ENCODE data around the gene CR1. TPM values are rescaled to one million over a fixed set of nuclear protein-coding genes. Genes with fewer than 3 reads are reported as not detected.

Gene CR1
- polyA plus RNA-seq, 1 donor (not counting 4 experiments of a cell fraction or from before 2014, with no cell fraction given): 0.09 TPM

DNA sequence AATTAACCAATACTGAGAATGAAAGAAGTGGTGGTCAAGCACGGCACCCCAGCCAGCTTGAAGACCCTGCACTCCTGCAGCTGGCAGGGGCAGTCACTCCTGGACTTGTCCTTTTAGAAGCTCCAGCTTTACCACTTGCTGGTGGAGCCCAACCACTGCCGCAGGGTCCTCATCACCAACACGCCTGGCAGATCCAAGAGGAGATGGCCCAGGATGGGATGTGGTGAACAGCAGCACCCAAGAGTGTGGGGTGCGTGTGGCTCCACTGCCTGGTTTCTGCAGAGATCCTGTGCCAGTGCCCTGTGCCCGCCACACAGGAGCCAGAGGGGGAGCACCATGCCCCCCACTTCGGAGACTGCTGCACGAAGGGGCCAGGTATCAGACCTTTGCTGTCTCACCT lies 162.5 kb downstream of the CR1 start:
- H3K4me3 ChIP-seq (ENCODE audit: control insufficient read depth in 2 of 3, extremely low read depth in 1 of 3, insufficient read depth in 2 of 3, low read depth in 1 of 3, low read length in 3 of 3): no peak overlapping the region
- TF ChIP-seq EZH2 (IDR thresholded peaks at IDR 0.05; ENCODE audit: low read length): no peak
- TF ChIP-seq, protein P1, sequence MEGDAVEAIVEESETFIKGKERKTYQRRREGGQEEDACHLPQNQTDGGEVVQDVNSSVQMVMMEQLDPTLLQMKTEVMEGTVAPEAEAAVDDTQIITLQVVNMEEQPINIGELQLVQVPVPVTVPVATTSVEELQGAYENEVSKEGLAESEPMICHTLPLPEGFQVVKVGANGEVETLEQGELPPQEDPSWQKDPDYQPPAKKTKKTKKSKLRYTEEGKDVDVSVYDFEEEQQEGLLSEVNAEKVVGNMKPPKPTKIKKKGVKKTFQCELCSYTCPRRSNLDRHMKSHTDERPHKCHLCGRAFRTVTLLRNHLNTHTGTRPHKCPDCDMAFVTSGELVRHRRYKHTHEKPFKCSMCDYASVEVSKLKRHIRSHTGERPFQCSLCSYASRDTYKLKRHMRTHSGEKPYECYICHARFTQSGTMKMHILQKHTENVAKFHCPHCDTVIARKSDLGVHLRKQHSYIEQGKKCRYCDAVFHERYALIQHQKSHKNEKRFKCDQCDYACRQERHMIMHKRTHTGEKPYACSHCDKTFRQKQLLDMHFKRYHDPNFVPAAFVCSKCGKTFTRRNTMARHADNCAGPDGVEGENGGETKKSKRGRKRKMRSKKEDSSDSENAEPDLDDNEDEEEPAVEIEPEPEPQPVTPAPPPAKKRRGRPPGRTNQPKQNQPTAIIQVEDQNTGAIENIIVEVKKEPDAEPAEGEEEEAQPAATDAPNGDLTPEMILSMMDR (optimal IDR thresholded peaks at IDR 0.05 in 1 of 3, IDR thresholded peaks at IDR 0.05 in 1 of 3, conservative IDR thresholded peaks at IDR 0.05 in 1 of 3; ENCODE audit: extremely low read depth in 1 of 3, insufficient read depth in 2 of 3, low read length in 3 of 3): no peak
- H3K27ac ChIP-seq (ENCODE audit: control insufficient read depth, insufficient read depth, low read length): no peak overlapping the region
- H3K4me1 ChIP-seq (ENCODE audit: control insufficient read depth, extremely low read depth, insufficient read depth, low read length): no peaks in the 10 kb centered on the region
- no peak overlapping the region for H3K4me2 ChIP-seq (ENCODE audit: control insufficient read depth, extremely low read depth, insufficient read depth, low read depth, low read length)
- no peaks in the 10 kb centered on the region for H3K79me2 ChIP-seq (ENCODE audit: control insufficient read depth, insufficient read depth, low read length)
- H3K9me1 ChIP-seq (ENCODE audit: control insufficient read depth, extremely low read depth, insufficient read depth, low read length): no peaks in the 10 kb centered on the region
- peaks cover 8% of the 10 kb centered on the region for H3K27me3 ChIP-seq (ENCODE audit: control insufficient read depth, extremely low read depth, insufficient read depth, low read length)
- FAIRE-seq: no peak
- no peak for DNase-seq (ENCODE audit: low read depth, low spot score)
- no peaks in the 10 kb centered on the region for H3K36me3 ChIP-seq (ENCODE audit: control insufficient read depth in 2 of 2, extremely low read depth in 1 of 2, insufficient read depth in 2 of 2, low read length in 2 of 2)
- no peaks in the 10 kb centered on the region for H3K9me3 ChIP-seq (ENCODE audit: control insufficient read depth, low read depth, low read length)
- dilution Hi-C loops (cut with MboI; ENCODE audit: extremely low pct_ligation_motif_present, low sequenced_read_pairs): no loop called here
- no peak overlapping the region for H3K9ac ChIP-seq (ENCODE audit: control insufficient read depth, extremely low read depth, insufficient read depth, low read length)
- no peaks in the 10 kb centered on the region for H4K20me1 ChIP-seq (ENCODE audit: control insufficient read depth, extremely low read depth, insufficient read depth, low read length)
- no peak overlapping the region for H2AFZ ChIP-seq (ENCODE audit: control insufficient read depth, low read length)

DNA sequence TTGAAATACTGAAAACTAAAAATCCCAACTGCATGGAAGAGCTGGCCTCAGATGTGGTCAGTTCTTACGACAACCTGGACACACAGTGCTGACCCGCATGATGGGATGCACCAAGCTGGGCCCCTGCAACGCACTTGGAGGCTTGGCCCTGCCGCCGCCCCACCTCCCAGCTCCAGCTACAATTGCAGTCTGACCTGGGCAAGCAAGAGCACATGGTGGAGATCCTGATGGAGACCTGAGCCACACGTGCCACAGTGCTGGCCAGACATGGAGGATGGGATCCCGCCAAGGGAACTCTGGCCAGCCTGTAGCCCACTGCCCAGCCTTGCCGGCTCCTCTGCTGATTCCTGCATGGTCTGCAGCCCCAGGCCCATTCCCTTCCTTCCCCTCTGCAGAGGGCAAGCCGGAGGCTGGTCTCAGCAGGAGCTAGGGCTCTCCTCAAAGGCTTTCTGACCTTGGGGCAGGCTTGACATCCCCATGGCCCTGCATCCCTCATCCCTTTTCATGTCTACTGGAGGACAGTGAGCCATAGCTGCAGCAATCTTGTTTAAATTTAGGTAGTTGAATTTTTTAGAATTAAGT lies 163.0 kb downstream of the CR1 start:
- Histone ChIP-seq H4K20me1 (ENCODE audit: control insufficient read depth, extremely low read depth, insufficient read depth, low read length) (no peaks in the 10 kb centered on the region), H3K27me3 (ENCODE audit: control insufficient read depth, extremely low read depth, insufficient read depth, low read length) (peaks cover 8% of the 10 kb centered on the region), H3K4me3 (ENCODE audit: control insufficient read depth in 2 of 3, extremely low read depth in 1 of 3, insufficient read depth in 2 of 3, low read depth in 1 of 3, low read length in 3 of 3) (no peak overlapping the region), H3K4me1 (ENCODE audit: control insufficient read depth, extremely low read depth, insufficient read depth, low read length) (no peaks in the 10 kb centered on the region), H3K9ac (ENCODE audit: control insufficient read depth, extremely low read depth, insufficient read depth, low read length) (no peak overlapping the region), H3K4me2 (ENCODE audit: control insufficient read depth, extremely low read depth, insufficient read depth, low read depth, low read length) (no peak overlapping the region), H3K27ac (ENCODE audit: control insufficient read depth, insufficient read depth, low read length) (no peak overlapping the region), H3K9me1 (ENCODE audit: control insufficient read depth, extremely low read depth, insufficient read depth, low read length) (no peaks in the 10 kb centered on the region), H2AFZ (ENCODE audit: control insufficient read depth, low read length) (no peak overlapping the region), H3K79me2 (ENCODE audit: control insufficient read depth, insufficient read depth, low read length) (no peaks in the 10 kb centered on the region), H3K9me3 (ENCODE audit: control insufficient read depth, low read depth, low read length) (no peaks in the 10 kb centered on the region), H3K36me3 (ENCODE audit: control insufficient read depth in 2 of 2, extremely low read depth in 1 of 2, insufficient read depth in 2 of 2, low read length in 2 of 2) (no peaks in the 10 kb centered on the region)
- dilution Hi-C loops (cut with MboI; ENCODE audit: extremely low pct_ligation_motif_present, low sequenced_read_pairs): no loop called here
- TF ChIP-seq EZH2 (IDR thresholded peaks at IDR 0.05; ENCODE audit: low read length): no peak
- TF ChIP-seq, protein P1 (optimal IDR thresholded peaks at IDR 0.05 in 1 of 3, IDR thresholded peaks at IDR 0.05 in 1 of 3, conservative IDR thresholded peaks at IDR 0.05 in 1 of 3; ENCODE audit: extremely low read depth in 1 of 3, insufficient read depth in 2 of 3, low read length in 3 of 3): no peak
- FAIRE-seq (no peak), DNase-seq (ENCODE audit: low read depth, low spot score) (no peak)

All from keratinocyte (primary cell).